Pons (tissue), 1 donor: ENCODE results near the gene PIP5K1A.
"Not testable (repeated sequence)": the region's sequence is repeated elsewhere in the genome, so short reads cannot be mapped to it uniquely, and the experiment has no call there.

Source experiments
- DNase-seq: peaks from one replicate; pipeline ENCODE4 v3.0.0-alpha.2; 2016; ENCODE audit warnings: low spot score

PIP5K1A gene

DNA sequence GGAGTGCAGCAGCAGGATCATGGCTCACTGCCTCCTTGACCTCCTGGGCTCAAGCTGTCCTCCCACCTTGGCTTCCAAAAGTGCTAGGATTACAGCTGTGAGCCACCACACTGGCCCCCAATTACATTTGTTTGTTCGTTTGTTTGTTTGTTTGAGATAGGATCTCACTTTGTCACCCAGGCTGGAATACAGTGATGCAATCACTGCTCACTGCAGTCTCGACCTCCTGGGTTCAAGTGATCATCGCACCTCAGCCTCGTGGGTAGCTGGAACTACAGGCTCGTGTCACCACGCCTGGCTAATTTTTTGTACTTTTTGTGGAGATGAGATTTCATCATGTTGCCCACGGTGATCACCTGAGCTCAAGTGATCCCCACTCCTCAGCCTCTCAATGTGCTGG, 6.3 kb upstream of the PIP5K1A start:
- DNase-seq = no peak

DNA sequence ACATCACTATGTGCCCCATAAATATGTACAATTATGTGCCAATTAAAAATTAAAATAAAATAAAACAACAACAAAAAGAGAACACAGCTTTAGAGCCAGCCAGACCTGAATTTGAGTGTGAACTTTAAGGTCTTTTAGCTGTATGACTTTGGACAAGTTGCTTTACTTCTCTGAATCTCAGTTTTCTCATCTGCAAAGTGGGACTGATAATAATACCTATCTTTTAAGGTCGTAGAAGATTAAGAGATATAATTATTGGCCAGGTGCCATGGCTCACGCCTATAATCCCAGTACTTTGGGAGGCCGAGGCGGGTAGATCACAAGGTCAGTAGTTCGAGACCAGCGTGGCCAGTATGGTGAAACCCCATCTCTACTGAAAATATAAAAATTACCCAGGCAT, 5.0 kb upstream of the PIP5K1A start:
- no peak for DNase-seq

DNA sequence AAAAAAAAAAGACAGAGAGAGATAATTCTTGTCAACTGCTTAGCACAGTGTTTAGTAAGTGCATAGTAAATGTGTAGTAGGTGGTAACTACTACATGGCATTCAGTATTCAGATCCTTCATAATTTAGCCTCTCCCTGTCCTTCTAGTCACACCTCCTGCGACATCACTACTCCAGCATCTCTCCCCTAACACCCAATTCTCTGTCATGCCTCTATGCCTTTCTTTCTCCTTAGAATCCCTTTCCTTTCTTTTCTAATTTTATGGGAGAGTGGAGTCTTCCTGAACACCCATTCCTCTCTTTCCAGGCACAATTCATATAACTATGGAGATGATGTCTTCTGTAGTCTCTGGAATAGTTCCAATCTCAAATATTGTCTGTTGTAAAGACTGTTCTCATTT, 4.5 kb upstream of the PIP5K1A start:
- DNase-seq = no peak

DNA sequence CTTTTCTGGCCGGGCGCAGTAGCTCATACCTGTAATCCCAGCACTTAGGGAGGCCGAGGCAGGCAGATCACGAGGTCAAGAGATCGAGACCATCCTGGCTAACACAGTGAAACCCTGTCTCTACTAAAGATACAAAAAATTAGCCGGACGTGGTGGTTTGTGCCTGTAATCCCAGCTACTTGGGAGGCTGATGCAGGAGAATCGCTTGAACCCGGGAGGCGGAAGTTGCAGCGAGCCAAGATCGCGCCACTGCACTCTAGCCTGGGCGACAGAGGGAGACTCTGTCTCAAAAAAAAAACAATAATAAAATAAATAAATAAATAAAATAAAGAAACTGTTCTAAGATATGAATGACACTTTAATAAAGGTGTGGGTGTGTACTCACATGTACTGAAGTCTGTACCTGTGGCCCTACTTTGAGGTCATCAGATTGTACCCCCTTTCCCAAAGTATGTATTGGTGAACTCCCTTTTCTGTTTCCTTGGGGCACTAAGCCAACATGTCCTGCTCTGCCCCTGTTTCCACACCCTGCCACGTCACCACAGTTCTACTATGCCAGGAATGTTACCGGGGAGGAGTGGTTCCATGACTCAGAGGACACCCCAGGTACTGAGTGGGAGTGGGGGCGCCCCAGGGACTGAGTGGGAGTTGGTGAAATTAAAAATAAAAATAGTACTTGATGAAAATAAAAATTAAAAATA, 3.3 kb upstream of the PIP5K1A start:
- not testable (repeated sequence) for DNase-seq

DNA sequence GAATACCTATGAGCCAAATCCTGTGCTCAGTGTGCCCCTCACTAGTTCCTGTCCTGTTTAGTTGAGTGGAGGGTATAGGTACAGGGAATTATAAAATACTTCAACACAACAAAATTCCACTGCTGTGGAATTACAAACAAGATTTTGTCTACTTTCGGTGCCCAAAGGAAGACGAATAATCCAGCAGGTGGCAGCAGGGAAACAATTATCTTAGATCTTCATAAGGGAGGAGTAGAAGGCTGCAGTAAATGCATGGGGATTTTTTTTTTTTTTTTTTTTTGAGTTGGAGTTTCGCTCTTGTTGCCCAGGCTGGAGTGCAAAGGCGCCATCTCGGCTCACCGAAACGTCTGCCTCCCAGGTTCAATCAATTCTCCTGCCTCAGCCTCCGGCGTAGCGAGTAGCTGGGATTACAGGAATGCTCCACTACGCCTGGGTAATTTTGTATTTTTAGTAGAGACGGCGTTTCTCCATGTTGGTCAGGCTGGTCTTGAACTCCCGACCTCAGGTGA, 2.0 kb upstream of the PIP5K1A start:
- peak; percentile 93 for DNase-seq

DNA sequence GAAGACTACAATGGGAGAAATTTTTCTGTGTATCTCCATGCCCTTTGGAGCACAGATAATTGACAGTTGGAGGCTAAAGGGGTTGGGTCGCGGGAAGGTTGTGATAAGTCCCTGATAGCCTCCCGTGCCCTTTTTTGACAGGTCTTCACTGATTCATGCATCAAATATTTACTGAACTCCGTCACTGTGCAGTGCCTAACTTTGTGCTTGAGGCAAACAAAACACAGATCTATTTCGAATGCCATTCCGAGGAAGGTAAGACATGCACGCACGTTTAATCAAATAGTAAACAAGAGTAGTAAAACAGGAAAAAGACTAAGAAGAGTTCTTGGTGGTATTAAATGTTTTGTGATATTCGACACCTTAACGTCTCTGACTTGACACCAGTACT, 494 bp upstream of the PIP5K1A start:
- DNase-seq = no peak

DNA sequence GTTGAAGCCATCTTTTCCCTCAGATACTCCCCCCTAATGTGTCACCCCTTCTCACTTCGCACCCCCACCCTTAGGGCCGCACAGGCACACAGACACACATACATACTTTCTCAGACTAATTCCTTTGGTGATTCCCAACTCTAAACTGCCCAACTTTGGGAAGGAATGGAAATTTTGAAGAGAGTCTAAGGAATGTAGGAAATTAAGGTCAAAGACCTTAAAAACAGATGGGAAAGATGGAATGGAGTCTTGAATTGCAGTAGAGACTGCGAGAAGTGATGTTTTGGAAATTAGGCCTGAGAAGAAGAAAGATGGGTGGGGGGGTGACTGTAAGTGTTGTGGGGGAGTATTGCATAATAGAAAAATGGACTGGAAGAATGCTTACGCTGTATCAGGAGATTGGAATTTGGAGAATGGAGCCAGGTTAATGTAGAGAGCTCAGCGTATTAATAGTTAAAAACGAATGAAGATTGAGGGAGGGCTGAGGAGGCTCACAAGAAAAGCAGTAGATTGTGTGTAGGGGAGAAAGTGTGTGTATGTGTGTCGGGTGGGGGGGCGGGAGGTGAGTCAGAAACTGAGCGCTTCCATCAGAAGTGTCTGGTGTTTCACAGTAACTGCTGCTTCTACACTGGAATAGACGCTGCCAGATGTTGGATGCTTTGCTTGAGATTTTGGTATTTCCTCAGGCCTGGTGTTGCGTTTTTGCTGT, 1.7 kb downstream of the PIP5K1A start:
- no peak for DNase-seq

DNA sequence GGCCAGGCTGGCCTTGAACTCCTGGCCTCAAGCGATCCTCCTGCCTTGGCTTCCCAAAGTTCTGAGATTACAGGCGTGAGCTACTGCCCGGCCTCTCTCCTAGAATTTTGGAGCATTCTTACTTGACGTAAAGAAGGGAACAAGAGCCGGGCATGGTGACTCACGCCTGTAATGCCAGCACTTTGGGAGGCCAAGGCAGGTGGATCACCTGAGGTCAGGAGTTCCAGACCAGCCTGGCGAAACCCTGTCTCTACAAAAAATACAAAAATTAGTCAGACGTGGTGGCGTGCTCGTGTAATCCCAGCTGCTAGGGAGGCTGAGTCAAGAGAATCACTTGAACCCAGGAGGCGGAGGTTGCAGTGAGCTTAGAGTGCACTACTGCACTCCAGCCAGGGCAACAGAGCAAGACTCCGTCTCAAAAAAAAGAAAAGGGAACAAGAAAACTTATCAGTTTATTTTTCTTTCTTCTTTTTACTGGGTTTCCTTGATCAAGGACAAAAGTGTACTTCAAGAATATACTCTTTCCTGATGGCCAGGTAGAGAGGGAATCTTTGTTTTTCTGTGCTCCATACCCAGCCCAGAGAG, 7.1 kb downstream of the PIP5K1A start:
- DNase-seq = not testable (repeated sequence)

DNA sequence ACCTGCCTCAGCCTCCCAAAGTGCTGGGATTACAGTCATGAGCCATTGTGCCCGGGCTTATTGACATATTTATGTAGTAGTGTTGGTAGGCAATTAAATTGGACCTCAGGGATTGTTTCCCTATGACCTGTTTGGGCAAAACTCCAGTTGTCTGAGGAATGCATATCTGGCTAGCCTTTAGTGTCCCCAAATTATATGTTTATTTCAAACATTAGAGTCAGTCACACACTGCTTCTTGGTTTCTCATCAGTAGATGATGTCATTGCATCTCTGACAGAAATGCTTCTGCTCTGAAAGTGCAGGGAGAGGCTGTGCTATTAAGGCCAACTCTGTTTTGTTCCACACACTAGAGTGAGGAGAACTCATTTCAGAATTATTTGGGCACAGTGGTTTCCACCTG, 12.5 kb downstream of the PIP5K1A start:
- DNase-seq = no peak

DNA sequence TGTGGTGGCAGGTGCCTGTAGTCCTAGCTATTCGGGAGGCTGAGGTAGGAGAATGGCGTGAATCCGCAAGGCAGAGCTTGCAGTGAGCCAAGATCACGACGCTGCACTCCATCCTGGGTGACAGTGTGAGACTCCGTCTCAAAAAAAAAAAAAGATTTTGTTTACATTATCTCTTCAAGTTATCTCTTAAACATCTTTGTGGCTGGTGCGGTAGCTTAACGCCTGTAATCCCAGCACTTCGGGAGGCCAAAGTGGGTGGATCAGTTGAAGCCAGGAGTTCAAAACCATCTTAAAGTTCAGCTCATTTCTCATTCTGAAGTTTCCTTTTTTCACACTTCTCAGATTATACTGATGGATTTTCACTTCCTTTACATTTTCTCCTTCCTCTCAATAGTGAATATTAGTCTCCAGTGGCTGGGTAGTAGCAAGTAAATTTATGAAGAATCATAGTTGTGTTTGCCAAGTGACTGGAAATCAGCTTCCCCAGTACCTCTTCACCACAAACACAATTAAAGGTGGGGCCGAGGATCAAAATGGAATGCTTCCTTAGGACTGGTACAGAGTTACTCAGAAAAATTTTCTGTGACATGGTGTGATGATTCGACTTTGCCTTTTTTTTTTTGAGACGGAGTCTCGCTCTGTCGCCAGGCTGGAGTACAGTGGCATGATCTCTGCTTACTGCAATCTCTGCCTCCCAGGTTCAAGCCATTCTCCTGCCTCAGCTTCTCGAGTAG, 13.8 kb downstream of the PIP5K1A start:
- no peak for DNase-seq

DNA sequence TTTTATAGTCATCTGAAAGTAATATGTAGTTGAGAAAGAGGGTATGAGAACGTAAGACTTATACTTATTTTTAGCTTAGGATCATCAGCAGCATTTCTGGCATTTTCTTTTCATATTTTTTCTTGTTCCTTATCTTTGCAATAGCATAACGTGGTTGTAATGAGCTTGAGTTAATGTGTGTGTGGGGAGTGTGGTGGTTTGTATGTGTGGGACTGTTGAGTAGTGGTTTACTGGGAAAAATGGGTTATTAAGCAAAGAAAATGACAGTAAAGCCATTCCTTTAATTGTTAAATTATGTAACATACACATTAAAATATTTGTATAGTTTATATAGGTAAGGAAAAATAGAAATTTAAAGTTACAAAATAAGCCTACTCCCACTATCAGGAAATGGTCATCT, 15.2 kb downstream of the PIP5K1A start:
- no peak for DNase-seq

DNA sequence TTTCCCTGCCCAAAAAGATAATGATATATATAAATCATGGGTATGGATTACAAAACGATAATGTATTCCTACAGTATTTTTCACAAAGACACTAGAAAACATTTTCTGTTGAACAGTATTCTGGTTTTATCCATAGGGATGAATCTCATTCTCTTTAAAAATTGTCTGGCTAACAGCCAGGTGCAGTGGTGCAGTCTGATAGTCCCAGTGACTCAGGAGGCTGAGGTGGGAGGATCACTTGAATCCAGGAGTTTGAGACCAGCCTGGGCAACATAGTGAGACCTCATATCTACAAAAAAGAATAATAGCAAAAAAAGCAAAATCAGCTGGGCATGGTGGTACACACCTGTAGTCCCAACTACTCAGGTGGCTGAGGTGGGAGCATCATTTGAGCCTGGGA, 23.3 kb downstream of the PIP5K1A start:
- DNase-seq = no peak

DNA sequence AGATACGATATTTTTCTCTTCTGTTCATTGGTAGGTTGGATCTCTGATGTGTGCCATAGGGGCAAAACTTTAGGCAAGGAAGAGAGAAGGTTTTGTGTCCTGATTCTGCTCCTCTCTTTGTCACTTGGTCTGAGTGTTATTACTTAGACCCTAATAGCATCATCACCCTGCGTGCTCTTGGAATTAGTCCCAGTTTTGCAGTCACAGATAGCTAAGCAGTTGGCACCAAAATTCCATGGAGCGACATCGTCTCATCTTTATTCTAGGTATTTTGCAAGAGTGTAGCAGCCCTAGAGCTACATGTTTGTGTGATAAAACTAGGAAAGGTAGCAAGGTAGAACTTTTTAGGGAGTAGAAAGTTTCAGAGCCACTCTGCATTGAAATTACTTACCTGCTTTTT, 23.8 kb downstream of the PIP5K1A start:
- no peak for DNase-seq

DNA sequence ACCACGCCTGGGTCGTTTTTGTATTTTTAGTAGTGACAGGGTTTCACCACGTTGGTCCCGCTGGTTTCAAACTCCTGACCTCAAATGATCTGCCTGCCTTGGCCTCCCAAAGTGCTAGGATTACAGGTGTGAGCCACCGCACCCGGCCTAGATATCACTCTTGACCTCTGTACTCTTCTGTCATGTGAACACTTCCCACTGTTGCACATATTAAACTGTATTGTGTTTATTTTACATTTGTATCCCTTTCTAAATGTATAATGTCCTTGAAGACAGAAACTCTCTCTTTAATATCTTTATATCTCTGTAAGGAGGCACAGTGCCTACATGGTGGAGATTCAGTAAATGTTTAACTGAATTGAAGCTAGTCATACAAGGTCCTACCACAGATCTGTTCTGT, 36.9 kb downstream of the PIP5K1A start:
- no peak for DNase-seq

DNA sequence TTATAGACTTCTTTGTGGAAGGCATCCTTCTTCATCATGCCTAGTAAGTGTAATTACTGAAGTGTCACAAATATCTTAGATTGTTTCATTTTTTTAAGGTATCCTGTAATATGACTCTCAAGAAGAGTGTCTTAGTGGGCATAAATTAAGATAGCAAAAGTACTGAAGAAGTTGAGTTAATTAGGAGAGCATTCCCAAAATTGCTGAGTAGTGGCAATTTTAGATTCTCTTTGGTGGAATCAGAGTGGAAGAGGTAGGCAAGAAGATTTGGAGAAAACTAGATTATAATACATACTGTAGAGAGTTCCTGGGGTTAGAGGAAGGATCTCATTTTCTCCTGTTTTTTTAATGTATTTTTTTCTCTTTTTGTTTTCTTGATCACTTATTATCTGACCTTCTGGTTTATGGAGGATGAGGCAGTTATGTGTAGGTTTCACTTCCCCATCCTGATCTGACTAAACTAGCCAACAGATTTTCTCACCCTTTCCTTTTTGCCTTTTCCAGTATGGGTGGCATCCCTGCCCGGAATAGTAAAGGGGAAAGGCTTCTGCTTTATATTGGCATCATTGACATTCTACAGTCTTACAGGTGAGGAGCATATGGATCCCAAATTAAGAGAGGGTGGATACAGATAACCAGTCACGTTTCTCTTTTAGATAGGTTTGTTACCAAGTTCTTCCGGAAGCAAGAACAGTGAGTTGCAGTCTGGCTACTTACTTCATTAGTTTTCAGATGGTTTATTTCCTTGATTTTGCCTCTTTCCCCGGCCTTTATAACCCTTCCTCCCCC, 39.5 kb downstream of the PIP5K1A start:
- no peak for DNase-seq

DNA sequence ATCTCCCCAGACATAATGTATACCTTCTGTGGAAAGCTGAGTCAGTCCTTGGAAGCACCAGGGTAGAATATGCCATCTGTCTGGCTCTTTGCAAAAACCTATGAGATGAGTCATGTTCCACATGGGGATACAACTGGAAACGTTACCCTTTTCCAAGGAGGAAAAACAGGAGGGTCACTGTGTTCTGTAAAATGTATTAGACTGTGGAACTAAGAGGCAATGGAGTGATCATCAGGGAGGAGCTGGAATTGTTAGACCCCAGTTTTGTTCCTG, 40.1 kb downstream of the PIP5K1A start:
- peak; percentile 22 for DNase-seq

DNA sequence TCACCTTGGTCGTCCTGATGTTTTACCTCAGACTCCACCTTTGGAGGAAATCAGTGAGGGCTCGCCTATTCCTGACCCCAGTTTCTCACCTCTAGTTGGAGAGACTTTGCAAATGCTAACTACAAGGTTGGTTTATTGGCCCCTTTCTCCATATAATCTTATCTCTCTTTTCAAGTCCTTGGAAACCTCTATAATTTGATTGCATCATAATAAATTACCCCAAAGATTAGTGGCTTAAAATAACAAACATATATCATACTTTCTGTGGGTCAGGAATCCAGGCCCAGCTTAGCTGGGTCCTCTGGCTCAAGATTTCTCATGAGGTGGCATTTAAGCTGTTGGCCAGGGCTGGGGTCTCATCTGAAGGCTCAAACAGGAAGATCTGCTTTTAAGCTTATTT, 44.1 kb downstream of the PIP5K1A start:
- no peak for DNase-seq

DNA sequence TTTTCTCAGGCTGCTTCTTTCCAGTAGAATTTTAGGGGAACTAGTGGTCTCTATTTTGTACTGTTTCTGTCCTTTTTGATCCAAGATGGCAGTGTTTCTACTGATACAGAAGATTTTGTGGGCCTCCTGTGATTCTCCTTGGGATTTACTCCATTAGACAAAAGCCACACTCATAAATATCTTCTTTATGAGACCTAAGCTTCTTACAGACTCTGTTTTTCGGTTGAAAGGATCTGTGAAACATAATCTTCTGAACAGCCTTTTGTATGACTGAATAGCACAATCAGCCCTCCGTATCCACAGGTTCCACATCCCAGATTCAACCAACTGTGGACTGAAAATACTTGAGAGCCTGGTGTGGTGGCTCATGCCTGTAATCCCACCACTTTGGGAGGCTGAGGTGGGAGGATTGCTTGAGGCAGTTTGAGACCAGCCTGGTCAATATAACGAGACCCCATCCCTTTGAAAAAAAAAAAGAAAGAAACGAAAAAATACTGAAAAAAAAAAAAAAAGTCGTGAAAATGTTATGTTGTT, 45.4 kb downstream of the PIP5K1A start:
- DNase-seq = no peak

DNA sequence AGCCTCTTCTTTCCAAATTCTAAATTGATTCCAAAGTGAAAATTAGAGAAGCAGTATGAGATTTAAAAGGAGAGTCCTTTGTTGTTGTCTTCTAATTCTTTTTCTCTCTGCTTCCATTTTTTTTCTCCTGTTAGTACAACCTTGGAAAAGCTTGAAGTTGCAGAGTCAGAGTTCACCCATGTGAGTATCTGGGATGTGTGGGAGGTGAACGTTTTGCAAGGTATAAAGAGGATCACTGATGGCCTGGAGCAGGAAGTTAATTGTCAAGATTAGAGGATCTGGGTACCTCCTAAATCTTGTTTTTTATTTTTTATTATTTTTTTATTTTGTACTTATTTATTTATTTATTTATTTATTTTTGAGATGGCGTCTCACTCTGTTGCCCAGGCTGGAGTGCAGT, 48.4 kb downstream of the PIP5K1A start:
- DNase-seq = no peak

DNA sequence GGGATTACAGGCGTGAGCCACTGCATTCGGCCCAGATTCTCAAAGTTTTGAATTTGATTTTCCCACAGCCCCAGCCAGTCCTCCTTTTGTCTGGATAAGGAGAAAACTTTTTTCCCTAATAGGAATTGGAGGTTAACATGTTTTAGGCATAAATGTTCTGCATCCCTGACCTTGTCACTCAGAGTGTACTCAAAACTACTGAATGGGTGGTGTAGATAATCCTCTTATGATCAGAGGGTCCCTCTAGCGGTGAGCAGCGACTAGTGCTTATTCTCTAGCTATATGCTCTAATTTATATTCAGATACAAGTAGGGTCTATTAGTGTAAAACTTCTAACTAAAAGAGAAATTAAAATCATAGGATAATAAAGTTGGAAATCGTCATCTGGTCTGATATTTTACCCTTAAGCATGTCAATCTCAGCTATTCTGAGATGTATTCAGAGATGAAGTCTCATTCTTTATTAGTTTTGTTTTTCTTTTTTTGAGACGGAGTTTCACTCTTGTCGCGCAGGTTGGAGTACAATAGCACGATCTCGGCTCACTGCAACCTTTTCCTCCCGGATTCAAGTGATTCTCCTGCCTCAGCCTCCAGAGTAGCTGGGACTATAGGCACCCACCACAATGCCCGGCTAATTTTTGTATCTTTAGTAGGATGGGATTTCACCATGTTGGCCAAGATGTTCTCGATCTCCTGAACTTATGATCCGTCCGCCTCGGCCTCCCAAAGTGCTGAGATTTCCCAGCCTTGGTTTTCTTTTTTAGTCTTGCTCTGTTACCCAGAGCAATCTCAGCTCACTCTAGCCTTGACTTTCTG, 53.5 kb downstream of the PIP5K1A start:
- DNase-seq = peak; percentile 78
